Vagina (tissue), 2 donors: ENCODE data around the gene C11orf68.

Experiments
- POLR2AphosphoS5 ChIP-seq, 2 donors: sonication (generic); formaldehyde crosslinking; IDR thresholded peaks; one replicate each; pipeline ENCODE4 v1.9.0; 2017; ENCODE audit warnings: antibody characterized with exemption in 2 of 2, mild to moderate bottlenecking in 2 of 2, low read depth in 1 of 2; ENCODE audit not compliant: insufficient read depth in 1 of 2
- TF ChIP-seq, protein P1 (sequence below), 3 experiments: fragments of 450-650 bp in 2 of 3; fragments of 200-600 bp in 1 of 3; sonication (generic) in 1 of 3; IDR thresholded peaks; one replicate each; pipeline ENCODE4 v1.5.1; 2017 to 2019; ENCODE audit warnings: antibody characterized with exemption in 3 of 3, mild to moderate bottlenecking in 2 of 3, moderate library complexity in 2 of 3

DNA sequence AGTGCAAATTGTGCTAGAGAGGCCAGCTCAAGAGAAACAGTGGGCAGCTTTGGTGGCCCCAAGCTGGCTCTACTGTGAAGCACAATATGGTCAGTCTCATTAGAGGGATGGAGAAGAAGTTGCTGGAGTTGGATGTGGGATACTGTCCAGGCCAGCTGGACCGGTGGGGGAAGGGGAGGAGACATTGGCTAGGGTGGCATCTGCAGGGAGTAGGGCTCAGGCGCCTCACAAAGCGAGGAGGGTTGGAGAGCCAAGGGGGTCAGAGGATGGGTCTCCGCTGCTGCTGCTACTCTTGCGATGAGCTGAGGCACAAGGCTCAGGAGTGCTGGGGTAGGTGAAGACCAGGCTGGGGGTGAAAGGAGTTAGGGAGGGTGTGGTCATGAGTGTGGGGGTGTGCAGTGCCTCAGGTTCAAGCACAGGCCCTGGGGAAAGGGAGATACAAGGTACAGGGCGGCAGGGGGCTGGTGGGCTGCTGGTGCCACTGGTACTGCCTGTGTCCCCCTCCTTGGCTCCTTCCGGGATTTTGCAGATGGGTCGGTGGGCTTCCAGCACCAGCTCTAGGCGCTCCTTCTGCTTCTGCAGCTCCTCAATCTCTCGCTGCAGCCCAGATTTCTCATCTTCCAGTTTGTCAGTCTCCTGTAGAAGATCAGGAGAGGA, 26.1 kb downstream of the C11orf68 start:
- TF ChIP-seq POLR2AphosphoS5 (IDR thresholded peaks at IDR 0.05; ENCODE audit: insufficient read depth in 1 of 2, low read depth in 1 of 2) = no peak
- TF ChIP-seq, protein P1, sequence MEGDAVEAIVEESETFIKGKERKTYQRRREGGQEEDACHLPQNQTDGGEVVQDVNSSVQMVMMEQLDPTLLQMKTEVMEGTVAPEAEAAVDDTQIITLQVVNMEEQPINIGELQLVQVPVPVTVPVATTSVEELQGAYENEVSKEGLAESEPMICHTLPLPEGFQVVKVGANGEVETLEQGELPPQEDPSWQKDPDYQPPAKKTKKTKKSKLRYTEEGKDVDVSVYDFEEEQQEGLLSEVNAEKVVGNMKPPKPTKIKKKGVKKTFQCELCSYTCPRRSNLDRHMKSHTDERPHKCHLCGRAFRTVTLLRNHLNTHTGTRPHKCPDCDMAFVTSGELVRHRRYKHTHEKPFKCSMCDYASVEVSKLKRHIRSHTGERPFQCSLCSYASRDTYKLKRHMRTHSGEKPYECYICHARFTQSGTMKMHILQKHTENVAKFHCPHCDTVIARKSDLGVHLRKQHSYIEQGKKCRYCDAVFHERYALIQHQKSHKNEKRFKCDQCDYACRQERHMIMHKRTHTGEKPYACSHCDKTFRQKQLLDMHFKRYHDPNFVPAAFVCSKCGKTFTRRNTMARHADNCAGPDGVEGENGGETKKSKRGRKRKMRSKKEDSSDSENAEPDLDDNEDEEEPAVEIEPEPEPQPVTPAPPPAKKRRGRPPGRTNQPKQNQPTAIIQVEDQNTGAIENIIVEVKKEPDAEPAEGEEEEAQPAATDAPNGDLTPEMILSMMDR (IDR thresholded peaks at IDR 0.05) = no peak
